Adrenal gland (tissue), 5 donors: ENCODE data around the gene CEP128.

ENCODE experiments used
- CTCF ChIP-seq, 6 experiments: fragments of 450-650 bp in 4 of 6; fragments of 200-600 bp in 2 of 6; sonication (generic) in 1 of 6; IDR thresholded peaks; 1 replicate in 5 of 6; 2 replicates in 1 of 6; pipeline versions ENCODE4 v1.5.1 to v1.8.0; 2016 to 2021; ENCODE audit warnings: antibody characterized with exemption in 6 of 6, mild to moderate bottlenecking in 2 of 6, moderate library complexity in 1 of 6
- POLR2A ChIP-seq, 2 donors: fragments of 450-650 bp; IDR thresholded peaks; one replicate each; pipeline ENCODE4 v1.6.1; 2017; ENCODE audit warnings: antibody characterized with exemption in 2 of 2, mild to moderate bottlenecking in 2 of 2, moderate library complexity in 1 of 2
- donor health status: DM: no; HTN: no; CAD: no.

GRCh38 chr14:80565001-80565400 lies 376.5 kb downstream of the CEP128 start:
- TF ChIP-seq CTCF (IDR thresholded peaks at IDR 0.05), result no peak
- no peak for TF ChIP-seq POLR2A (IDR thresholded peaks at IDR 0.05)
